ENCODE measurements around the gene TNXB.

The TNXB gene, protein sequence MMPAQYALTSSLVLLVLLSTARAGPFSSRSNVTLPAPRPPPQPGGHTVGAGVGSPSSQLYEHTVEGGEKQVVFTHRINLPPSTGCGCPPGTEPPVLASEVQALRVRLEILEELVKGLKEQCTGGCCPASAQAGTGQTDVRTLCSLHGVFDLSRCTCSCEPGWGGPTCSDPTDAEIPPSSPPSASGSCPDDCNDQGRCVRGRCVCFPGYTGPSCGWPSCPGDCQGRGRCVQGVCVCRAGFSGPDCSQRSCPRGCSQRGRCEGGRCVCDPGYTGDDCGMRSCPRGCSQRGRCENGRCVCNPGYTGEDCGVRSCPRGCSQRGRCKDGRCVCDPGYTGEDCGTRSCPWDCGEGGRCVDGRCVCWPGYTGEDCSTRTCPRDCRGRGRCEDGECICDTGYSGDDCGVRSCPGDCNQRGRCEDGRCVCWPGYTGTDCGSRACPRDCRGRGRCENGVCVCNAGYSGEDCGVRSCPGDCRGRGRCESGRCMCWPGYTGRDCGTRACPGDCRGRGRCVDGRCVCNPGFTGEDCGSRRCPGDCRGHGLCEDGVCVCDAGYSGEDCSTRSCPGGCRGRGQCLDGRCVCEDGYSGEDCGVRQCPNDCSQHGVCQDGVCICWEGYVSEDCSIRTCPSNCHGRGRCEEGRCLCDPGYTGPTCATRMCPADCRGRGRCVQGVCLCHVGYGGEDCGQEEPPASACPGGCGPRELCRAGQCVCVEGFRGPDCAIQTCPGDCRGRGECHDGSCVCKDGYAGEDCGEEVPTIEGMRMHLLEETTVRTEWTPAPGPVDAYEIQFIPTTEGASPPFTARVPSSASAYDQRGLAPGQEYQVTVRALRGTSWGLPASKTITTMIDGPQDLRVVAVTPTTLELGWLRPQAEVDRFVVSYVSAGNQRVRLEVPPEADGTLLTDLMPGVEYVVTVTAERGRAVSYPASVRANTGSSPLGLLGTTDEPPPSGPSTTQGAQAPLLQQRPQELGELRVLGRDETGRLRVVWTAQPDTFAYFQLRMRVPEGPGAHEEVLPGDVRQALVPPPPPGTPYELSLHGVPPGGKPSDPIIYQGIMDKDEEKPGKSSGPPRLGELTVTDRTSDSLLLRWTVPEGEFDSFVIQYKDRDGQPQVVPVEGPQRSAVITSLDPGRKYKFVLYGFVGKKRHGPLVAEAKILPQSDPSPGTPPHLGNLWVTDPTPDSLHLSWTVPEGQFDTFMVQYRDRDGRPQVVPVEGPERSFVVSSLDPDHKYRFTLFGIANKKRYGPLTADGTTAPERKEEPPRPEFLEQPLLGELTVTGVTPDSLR (N-terminal part only)

DNA sequence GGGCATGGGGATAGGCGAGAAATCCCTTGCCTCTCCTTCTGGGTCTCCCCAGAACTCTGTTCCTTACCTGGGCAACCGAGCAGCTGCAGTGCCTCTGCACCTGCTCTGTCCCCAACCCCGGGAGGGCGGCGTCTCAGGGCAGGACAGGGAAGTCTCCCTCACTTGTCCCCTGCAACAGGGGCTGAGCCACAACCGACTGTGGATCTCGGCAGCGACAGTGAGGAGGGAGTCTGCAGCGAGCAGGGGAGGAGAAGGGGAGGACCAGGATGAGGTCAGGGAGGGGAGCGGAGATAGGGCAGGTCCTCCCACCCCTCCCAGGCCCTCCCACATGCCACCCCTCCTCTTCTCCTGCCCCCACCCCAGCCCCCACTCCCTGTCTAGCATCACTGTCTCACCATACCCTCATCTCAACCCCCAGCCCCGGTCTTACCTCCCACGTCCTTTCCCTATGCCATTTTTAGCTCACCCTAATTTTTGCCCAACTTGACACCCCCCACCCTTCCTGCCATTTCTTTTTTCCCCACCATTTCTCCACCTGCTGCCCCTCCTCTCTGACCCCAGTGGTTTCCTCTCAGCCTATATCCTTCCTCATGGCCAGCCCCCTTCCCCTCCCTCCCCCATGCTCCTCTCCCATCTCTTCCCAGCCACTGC lies at the start of gene TNXB:
TNXB (minus strand) TSS at position 225 of the 651 bp plus-strand sequence. CDS start 11,140 bp downstream, outside the sequence.
- Mint-ChIP-seq H3K4me3 (peak within 1 kb of the TSS; percentile 56), H3K36me3 (no peaks in the 10 kb centered on the region), H3K27ac (peak within 1 kb of the TSS; percentile 75), H3K9me3 (no peaks in the 10 kb centered on the region), H3K4me1 (peaks cover 36% of the 10 kb centered on the region), H3K27me3 (no peaks in the 10 kb centered on the region)

- H3K27me3 Mint-ChIP-seq: no peaks in the 10 kb centered on the region
Measured at GRCh38 chr6:32158052-32158451, 48.9 kb upstream of the TNXB start.

DNA sequence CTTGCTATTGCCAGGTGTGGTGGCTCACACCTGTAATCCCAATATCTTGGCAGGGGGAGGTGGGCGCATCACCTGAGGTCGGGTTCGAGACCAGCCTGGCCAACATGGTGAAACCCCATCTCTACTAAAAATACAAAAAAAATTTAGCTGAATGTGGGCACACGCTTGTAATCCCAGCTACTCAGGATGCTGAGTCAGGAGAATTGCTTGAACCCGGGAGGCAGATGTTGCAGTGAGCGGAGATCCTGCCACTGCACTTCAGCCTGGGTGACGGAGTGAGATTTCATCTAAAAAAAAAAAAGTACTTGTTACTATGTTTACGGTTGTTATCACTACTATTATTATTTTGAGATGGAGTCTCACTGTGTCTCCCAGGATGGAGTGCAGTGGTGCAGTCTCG lies 47.8 kb upstream of the TNXB start:
- Mint-ChIP-seq H3K27ac (no peak overlapping the region), H3K27me3 (no peaks in the 10 kb centered on the region), H3K36me3 (peaks cover 10% of the 10 kb centered on the region), H3K4me1 (peaks cover 42% of the 10 kb centered on the region), H3K4me3 (no peak overlapping the region), H3K9me3 (no peaks in the 10 kb centered on the region)

More at GRCh38 chr6:32158052-32158451, 48.9 kb upstream of the TNXB start:
- no peak overlapping the region for H3K4me3 Mint-ChIP-seq
- peaks cover 10% of the 10 kb centered on the region for H3K36me3 Mint-ChIP-seq
- no peaks in the 10 kb centered on the region for H3K9me3 Mint-ChIP-seq
- no peak overlapping the region for H3K27ac Mint-ChIP-seq
- H3K4me1 Mint-ChIP-seq: peaks cover 31% of the 10 kb centered on the region

DNA sequence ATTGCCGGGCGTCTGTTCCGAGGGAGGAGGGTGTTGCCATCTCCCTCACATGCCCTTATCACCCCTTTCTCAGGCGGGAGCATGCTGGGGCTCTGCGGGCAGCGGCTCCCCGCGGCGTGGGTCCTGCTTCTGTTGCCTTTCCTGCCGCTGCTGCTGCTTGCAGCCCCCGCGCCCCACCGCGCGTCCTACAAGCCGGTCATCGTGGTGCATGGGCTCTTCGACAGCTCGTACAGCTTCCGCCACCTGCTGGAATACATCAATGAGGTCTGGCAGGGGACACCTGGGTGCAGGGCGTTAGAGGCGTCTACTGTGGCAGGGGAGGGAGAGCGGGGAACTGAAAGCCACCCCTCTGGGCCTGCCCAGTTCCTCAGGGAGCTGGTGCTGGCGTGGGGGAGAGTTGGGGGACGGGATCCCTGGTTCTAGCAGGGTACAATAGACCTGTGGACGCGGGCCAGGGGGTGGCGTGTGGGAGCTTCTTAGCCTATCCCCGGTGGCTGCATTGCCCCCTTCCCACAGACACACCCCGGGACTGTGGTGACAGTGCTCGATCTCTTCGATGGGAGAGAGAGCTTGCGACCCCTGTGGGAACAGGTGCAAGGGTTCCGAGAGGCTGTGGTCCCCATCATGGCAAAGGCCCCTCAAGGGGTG lies 45.5 kb upstream of the TNXB start:
- H3K4me3 Mint-ChIP-seq: peak overlapping the region; percentile 99
- peaks cover 59% of the 10 kb centered on the region for H3K4me1 Mint-ChIP-seq
- no peaks in the 10 kb centered on the region for H3K9me3 Mint-ChIP-seq
- peak overlapping the region; percentile 94 for H3K27ac Mint-ChIP-seq
- peaks cover 10% of the 10 kb centered on the region for H3K36me3 Mint-ChIP-seq
- H3K27me3 Mint-ChIP-seq: peaks cover 1% of the 10 kb centered on the region

GRCh38 chr6:32153564-32154513 lies 44.7 kb upstream of the TNXB start, which contains the start of gene PPT2:
PPT2 (plus strand) TSS chr6:32154141; CDS start chr6:32154595, 454 bp downstream.
- H3K36me3 Mint-ChIP-seq: peaks cover 10% of the 10 kb centered on the region
- H3K4me1 Mint-ChIP-seq: peaks cover 63% of the 10 kb centered on the region
- H3K27me3 Mint-ChIP-seq: peaks cover 4% of the 10 kb centered on the region
- H3K4me3 Mint-ChIP-seq: peak within 1 kb of the TSS; percentile 99
- H3K27ac Mint-ChIP-seq: peak within 1 kb of the TSS; percentile 94
- no peaks in the 10 kb centered on the region for H3K9me3 Mint-ChIP-seq

DNA sequence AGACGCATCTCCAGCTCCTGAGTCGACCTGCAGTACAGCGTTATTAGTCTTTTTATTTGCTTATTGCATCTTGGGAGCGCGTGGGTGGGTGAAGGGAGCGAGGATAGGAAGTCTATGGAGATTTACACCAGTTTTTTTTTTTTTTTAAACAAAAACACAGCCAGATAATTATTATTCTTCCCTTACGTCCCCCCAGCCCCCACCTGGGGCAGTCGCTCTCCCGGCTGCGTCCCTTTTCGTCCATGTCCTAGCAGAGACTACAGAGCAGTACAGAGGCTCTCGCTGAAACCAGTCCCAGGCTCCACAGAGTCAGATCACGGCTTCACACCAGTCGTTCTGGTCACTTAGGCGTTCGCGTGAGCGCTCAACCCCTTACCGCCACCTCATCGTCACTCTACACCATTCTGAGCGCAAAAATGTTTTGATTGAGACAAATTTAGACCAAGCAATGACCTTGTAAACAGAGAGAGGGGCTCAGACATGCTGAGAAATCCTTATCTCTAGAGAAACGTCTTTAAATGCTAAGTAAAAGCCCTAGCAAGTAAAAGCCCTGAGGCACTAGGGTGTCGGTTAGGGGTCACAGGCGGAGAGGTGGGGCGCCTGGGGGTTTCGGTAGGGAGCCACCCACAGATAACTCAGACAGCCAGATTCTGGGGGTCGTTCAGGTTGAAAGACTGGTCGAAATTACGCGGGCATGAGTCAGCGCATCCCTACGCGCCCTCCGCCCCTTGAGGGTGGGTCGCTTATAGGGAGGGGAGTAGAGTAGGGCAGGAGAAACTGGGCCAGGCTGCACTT lies 43.8 kb upstream of the TNXB start:
- Mint-ChIP-seq H3K27me3 (peaks cover 4% of the 10 kb centered on the region), H3K27ac (peak overlapping the region; percentile 82), H3K4me1 (peaks cover 71% of the 10 kb centered on the region), H3K36me3 (peaks cover 5% of the 10 kb centered on the region), H3K4me3 (peak overlapping the region; percentile 99), H3K9me3 (no peaks in the 10 kb centered on the region)

GRCh38 chr6:32151863-32152768 lies 43.0 kb upstream of the TNXB start, which contains the start of gene PRRT1:
PRRT1 (minus strand) TSS chr6:32151939; CDS start chr6:32151827, 112 bp downstream.
- Mint-ChIP-seq H3K27me3 (peaks cover 4% of the 10 kb centered on the region), H3K4me3 (peak within 1 kb of the TSS; percentile 99), H3K36me3 (no peaks in the 10 kb centered on the region), H3K27ac (no peak within 1 kb of the TSS), H3K9me3 (no peaks in the 10 kb centered on the region), H3K4me1 (peaks cover 67% of the 10 kb centered on the region)

DNA sequence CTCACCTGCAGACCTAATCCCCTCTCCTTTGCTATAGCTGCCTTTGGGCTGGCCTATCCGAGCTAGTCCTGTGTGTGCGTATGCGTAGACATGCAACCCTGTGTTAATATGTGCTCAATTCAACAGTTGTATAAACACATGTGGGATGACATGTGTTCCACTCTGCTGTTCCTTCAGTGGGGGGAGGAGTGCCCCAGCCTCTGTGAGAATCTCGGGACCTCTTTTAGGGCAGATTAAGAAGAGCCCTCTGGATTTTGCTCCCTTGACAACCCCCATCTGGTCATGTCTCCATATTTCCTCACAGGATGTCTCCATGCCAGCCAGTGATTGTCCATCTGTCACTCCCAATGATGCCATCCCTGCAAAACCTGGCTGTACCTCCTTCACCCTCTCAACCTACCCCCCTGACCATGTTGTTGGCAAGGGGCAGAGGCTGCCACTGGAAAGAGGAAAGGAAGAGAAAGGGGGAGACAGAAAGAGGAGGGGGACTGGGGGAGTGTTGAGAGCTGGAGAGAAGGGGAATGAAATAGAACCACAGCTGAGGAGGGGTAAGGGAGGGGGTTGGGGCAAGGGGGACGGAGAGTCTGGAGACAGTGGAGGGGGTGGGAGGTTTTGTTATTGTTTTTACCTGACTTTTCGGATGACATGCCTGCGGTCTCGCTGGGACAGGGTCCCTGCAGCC lies 42.2 kb upstream of the TNXB start:
- Mint-ChIP-seq H3K9me3 (no peaks in the 10 kb centered on the region), H3K27ac (no peak overlapping the region), H3K27me3 (peaks cover 4% of the 10 kb centered on the region), H3K36me3 (no peaks in the 10 kb centered on the region), H3K4me3 (peak overlapping the region; percentile 70), H3K4me1 (peaks cover 67% of the 10 kb centered on the region)

- Mint-ChIP-seq H3K4me3 (peak overlapping the region; percentile 70), H3K27me3 (peaks cover 4% of the 10 kb centered on the region), H3K9me3 (no peaks in the 10 kb centered on the region), H3K27ac (no peak overlapping the region), H3K36me3 (no peaks in the 10 kb centered on the region), H3K4me1 (peaks cover 61% of the 10 kb centered on the region)
Measured at GRCh38 chr6:32149932-32150870, 41.1 kb upstream of the TNXB start.

GRCh38 chr6:32149092-32149755 lies 40.1 kb upstream of the TNXB start:
- no peaks in the 10 kb centered on the region for H3K9me3 Mint-ChIP-seq
- H3K27me3 Mint-ChIP-seq: peaks cover 4% of the 10 kb centered on the region
- H3K4me1 Mint-ChIP-seq: peaks cover 52% of the 10 kb centered on the region
- H3K27ac Mint-ChIP-seq: peak overlapping the region; percentile 25
- no peaks in the 10 kb centered on the region for H3K36me3 Mint-ChIP-seq
- peak overlapping the region; percentile 84 for H3K4me3 Mint-ChIP-seq
